ENCODE data around the gene BHLHE23. TPM values are rescaled to one million over a fixed set of nuclear protein-coding genes. Genes with fewer than 3 reads are reported as not detected.

BHLHE23 gene
- total RNA-seq, 2 donors from 2014 or later, result 4.0 TPM; not detected in 1

DNA sequence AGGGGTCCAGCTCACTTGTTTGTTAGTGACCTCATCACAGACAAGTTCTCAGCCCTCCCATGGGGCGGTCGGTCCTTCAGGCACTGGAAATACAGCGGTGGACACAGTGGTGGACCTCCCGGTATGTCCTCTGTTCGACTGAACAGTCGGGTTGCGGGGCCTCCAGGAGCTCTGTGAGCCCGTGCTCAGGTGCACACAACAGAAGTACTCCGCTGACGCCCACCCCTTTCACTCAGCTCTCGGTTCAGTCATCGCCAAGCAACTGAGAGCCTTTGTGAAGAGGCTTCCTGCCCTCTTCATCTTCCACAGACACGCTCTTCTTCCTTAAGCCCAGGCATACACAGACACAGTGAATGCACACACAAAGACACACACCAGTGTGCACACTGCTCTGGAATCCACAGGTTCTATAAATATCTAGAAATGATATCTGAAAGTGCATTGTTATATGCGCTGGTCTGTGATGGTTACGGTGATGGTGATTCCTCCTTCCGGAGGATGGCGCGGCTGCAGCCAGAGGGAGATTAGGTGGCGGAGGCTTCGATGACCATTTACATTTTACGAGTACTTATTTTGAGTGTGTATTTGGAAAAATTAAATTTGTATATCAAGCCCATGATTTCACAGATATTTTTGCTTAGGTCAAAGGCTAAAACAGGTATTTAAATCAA, 46.8 kb upstream of the BHLHE23 start:
- Histone ChIP-seq H3K27me3 (replicated peaks; ENCODE audit: insufficient read depth) (peaks cover 3% of the 10 kb centered on the region), H3K9me3 (no peaks in the 10 kb centered on the region), H3K27ac (no peak overlapping the region), H3K4me1 (replicated peaks) (peaks cover 2% of the 10 kb centered on the region), H3K4me3 (no peak overlapping the region), H3K36me3 (no peaks in the 10 kb centered on the region)
- TF ChIP-seq CTCF (IDR thresholded peaks at IDR 0.05), result no peak
- TF ChIP-seq POLR2AphosphoS5 (IDR thresholded peaks at IDR 0.05), result no peak
- TF ChIP-seq POLR2A (IDR thresholded peaks at IDR 0.05), result no peak
- no peak for DNase-seq (ENCODE audit: low spot score)
- 75% methylated on average over 20 of the region's 21 CpGs for whole genome bisulfite sequencing
- intact Hi-C loops (cut with DNase I), result no loop called here

DNA sequence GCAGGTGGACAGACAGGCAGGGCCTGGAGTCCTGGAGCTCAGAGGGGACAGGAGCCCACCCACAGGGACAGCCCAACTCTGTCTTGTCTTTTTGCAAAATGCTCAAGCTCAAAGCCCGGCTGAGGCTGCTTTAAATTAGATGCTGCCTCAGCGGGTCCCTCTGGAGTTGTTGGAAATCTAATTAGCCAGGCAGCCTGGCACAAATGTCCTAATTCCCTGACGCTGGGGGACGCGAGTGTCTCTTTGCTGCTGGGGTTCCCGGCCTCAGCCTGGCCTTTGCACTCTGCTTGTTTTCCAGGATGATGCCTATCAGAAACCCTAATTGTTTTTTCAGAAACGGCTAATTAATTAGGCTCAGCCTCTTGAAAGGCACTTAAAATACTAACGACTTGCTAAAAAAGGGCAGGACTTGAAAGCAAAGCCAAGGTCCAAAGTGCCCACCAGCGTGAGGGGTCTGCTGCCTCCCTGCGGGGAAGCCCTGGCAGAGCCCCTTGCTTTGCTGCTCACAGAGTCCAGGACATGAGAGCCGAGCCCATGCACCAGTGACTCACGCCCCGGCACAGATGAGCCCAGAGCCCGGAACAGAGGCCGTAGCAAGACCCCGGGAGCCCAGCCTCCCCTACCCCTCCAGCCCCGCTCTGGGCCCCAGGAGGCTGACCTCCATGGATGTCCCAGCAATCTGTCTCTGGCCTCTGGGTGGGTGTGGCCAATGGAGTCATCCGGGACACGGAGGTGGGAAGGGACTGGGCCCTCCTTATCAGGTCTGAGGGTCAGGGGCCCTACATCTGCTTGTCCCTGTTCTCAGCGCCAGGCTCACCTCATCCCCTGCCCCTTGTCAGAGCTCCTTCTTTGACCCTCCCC, 46.0 kb upstream of the BHLHE23 start:
- Histone ChIP-seq H3K36me3 (no peaks in the 10 kb centered on the region), H3K4me1 (replicated peaks) (peaks cover 2% of the 10 kb centered on the region), H3K9me3 (no peaks in the 10 kb centered on the region), H3K27ac (no peak overlapping the region), H3K27me3 (replicated peaks; ENCODE audit: insufficient read depth) (peaks cover 3% of the 10 kb centered on the region), H3K4me3 (no peak overlapping the region)
- intact Hi-C loops (cut with DNase I), result no loop called here
- no peak for TF ChIP-seq POLR2A (IDR thresholded peaks at IDR 0.05)
- no peak for TF ChIP-seq CTCF (IDR thresholded peaks at IDR 0.05)
- TF ChIP-seq POLR2AphosphoS5 (IDR thresholded peaks at IDR 0.05), result no peak
- 32% methylated on average over 18 of the region's 20 CpGs for WGBS
- DNase-seq (ENCODE audit: low spot score), result no peak

DNA sequence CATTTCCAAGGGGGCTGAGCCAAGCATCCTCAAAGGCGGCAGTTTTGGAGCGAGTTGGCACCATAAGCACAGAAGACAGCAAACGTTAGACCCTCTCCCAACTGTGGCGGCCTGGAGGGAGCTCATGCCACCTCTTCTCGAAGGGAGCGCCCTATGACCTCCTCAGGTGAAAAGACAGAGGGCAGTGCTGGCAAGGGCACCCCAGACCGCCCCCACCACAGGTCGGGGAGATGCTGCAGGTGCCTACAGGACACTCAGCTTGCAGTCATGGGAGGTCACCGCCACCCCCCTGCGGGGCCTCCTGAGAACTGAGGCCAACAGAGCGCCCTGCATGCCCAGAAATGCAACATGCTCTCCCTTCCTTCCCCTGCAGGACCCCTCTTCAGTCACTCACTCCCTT, 45.1 kb upstream of the BHLHE23 start:
- Histone ChIP-seq H3K27ac (no peak overlapping the region), H3K9me3 (no peaks in the 10 kb centered on the region), H3K27me3 (replicated peaks; ENCODE audit: insufficient read depth) (peaks cover 3% of the 10 kb centered on the region), H3K4me1 (replicated peaks) (peaks cover 2% of the 10 kb centered on the region), H3K4me3 (no peak overlapping the region), H3K36me3 (no peaks in the 10 kb centered on the region)
- intact Hi-C loops (cut with DNase I), result no loop called here
- DNase-seq (ENCODE audit: low spot score), result no peak
- TF ChIP-seq POLR2A (IDR thresholded peaks at IDR 0.05), result no peak
- no peak for TF ChIP-seq POLR2AphosphoS5 (IDR thresholded peaks at IDR 0.05)
- no peak for TF ChIP-seq CTCF (IDR thresholded peaks at IDR 0.05)
- 80% methylated on average over 10 of the region's 11 CpGs for WGBS

- no peaks in the 10 kb centered on the region for H3K36me3 ChIP-seq
- 89% methylated on average over 13 of the region's 13 CpGs for WGBS
- no peak overlapping the region for H3K27ac ChIP-seq
- intact Hi-C loops (cut with DNase I), result no loop called here
- TF ChIP-seq CTCF (IDR thresholded peaks at IDR 0.05) (no peak), POLR2AphosphoS5 (IDR thresholded peaks at IDR 0.05) (no peak), POLR2A (IDR thresholded peaks at IDR 0.05) (no peak)
- DNase-seq (ENCODE audit: low spot score), result no peak
- no peaks in the 10 kb centered on the region for H3K4me1 ChIP-seq (replicated peaks)
- no peak overlapping the region for H3K4me3 ChIP-seq
- H3K27me3 ChIP-seq (replicated peaks; ENCODE audit: insufficient read depth), result peaks cover 8% of the 10 kb centered on the region
- H3K9me3 ChIP-seq, result no peaks in the 10 kb centered on the region
These were observed 44.6 kb upstream of the BHLHE23 start for GRCh38 chr20:63051186-63051860.

Data from prostate gland (tissue), 2 donors.